ENCODE data around the gene ABCA9. TPM values are rescaled to one million over a fixed set of nuclear protein-coding genes. Genes with fewer than 3 reads are reported as not detected.

The ABCA9 gene
- total RNA-seq, 1 donor from 2014 or later, result 4.3 TPM

GRCh38 chr17:69067274-69068047 is 6.7 kb upstream of the ABCA9 start:
- DNase-seq (ENCODE audit: low spot score), result no peak

GRCh38 chr17:69066482-69066881 is 5.8 kb upstream of the ABCA9 start:
- DNase-seq (ENCODE audit: low spot score), result no peak

GRCh38 chr17:69065113-69065512 is 4.4 kb upstream of the ABCA9 start:
- DNase-seq (ENCODE audit: low spot score), result no peak

- DNase-seq (ENCODE audit: low spot score), result no peak
These were observed 3.7 kb upstream of the ABCA9 start for GRCh38 chr17:69064476-69064875.

GRCh38 chr17:69064001-69064400 is 3.3 kb upstream of the ABCA9 start:
- no peak for DNase-seq (ENCODE audit: low spot score)

GRCh38 chr17:69062860-69063581 is 2.3 kb upstream of the ABCA9 start:
- no peak for DNase-seq (ENCODE audit: low spot score)

- no peak for DNase-seq (ENCODE audit: low spot score)
These were observed 1.2 kb upstream of the ABCA9 start for GRCh38 chr17:69061721-69062556.

GRCh38 chr17:69059458-69060175 is 1.1 kb downstream of the ABCA9 start:
- DNase-seq (ENCODE audit: low spot score), result no peak

GRCh38 chr17:69058165-69058564 is 2.6 kb downstream of the ABCA9 start:
- no peak for DNase-seq (ENCODE audit: low spot score)

GRCh38 chr17:69057280-69057679 is 3.4 kb downstream of the ABCA9 start:
- no peak for DNase-seq (ENCODE audit: low spot score)

- DNase-seq (ENCODE audit: low spot score), result no peak
These were observed 4.4 kb downstream of the ABCA9 start for GRCh38 chr17:69056179-69056823.

- no peak for DNase-seq (ENCODE audit: low spot score)
These were observed 5.4 kb downstream of the ABCA9 start for GRCh38 chr17:69055334-69055733.

GRCh38 chr17:69050999-69051775 is 9.5 kb downstream of the ABCA9 start:
- DNase-seq (ENCODE audit: low spot score), result no peak

GRCh38 chr17:69048634-69049033 is 12.1 kb downstream of the ABCA9 start:
- no peak for DNase-seq (ENCODE audit: low spot score)

GRCh38 chr17:69047368-69048263 is 13.1 kb downstream of the ABCA9 start:
- peak; percentile 60 for DNase-seq (ENCODE audit: low spot score)

GRCh38 chr17:69046121-69046807 is 14.5 kb downstream of the ABCA9 start:
- no peak for DNase-seq (ENCODE audit: low spot score)

GRCh38 chr17:69045646-69046045 is 15.1 kb downstream of the ABCA9 start:
- no peak for DNase-seq (ENCODE audit: low spot score)

- DNase-seq (ENCODE audit: low spot score), result no peak
These were observed 16.4 kb downstream of the ABCA9 start for GRCh38 chr17:69044371-69044770.
